Loucy (cell line): ENCODE results near the gene ITIH6.
"Not testable (repeated sequence)": the region's sequence is repeated elsewhere in the genome, so short reads cannot be mapped to it uniquely, and the experiment has no call there.

Experiments
- H2AFZ ChIP-seq: fragments of 200-600 bp; sonication (generic); 2 replicates; pipeline ENCODE4 v1.6.0; 2016; ENCODE audit warnings: antibody characterized with exemption, mild to moderate bottlenecking, low read length, moderate library complexity
- H3F3A ChIP-seq: fragments of 200-600 bp; 2 replicates; pipeline ENCODE4 v1.6.0; 2016; ENCODE audit warnings: antibody characterized with exemption, low read depth, mild to moderate bottlenecking
- H3K27me3 ChIP-seq: fragments of 200-600 bp; sonication (generic); 2 replicates; pipeline ENCODE4 v1.6.1; 2014; ENCODE audit warnings: low read length, mild to moderate bottlenecking; ENCODE audit not compliant: insufficient read depth, poor library complexity, severe bottlenecking
- H3K36me3 ChIP-seq: fragments of 200-600 bp; sonication (generic); 2 replicates; pipeline ENCODE4 v1.6.1; 2016; ENCODE audit warnings: low read length; ENCODE audit not compliant: insufficient read depth
- H3K4me1 ChIP-seq: fragments of 200-600 bp; sonication (generic); 2 replicates; pipeline ENCODE4 v1.5.1; 2014; ENCODE audit warnings: low read length, mild to moderate bottlenecking; ENCODE audit not compliant: insufficient read depth, poor library complexity, severe bottlenecking
- H3K4me2 ChIP-seq: fragments of 200-600 bp; sonication (generic); 2 replicates; pipeline ENCODE4 v1.6.0; 2014; ENCODE audit warnings: antibody characterized with exemption, low read length, low read depth, mild to moderate bottlenecking; ENCODE audit not compliant: poor library complexity, severe bottlenecking
- H3K4me3 ChIP-seq: fragments of 200-600 bp; sonication (generic); 2 replicates; pipeline ENCODE4 v1.5.1; 2014; ENCODE audit warnings: low read length, mild to moderate bottlenecking, mixed read lengths; ENCODE audit not compliant: poor library complexity, severe bottlenecking
- H3K79me2 ChIP-seq: fragments of 200-600 bp; sonication (generic); 2 replicates; pipeline ENCODE4 v1.6.1; 2014; ENCODE audit warnings: low read length; ENCODE audit not compliant: insufficient read depth
- H3K9ac ChIP-seq: fragments of 200-600 bp; sonication (generic); 2 replicates; pipeline ENCODE4 v1.6.0; 2014; ENCODE audit warnings: mild to moderate bottlenecking, low read depth, low read length, moderate library complexity; ENCODE audit not compliant: poor library complexity, severe bottlenecking
- H3K9me2 ChIP-seq: fragments of 200-600 bp; sonication (generic); replicated peaks from 2 replicates; pipeline ENCODE4 v1.6.1; 2016; ENCODE audit warnings: low read depth, low read length, mixed read lengths
- H3K9me3 ChIP-seq: fragments of 200-600 bp; sonication (generic); 2 replicates; pipeline ENCODE4 v1.6.1; 2014; ENCODE audit warnings: mild to moderate bottlenecking, antibody characterized with exemption, low read length, low read depth; ENCODE audit not compliant: insufficient read depth
- H4K20me1 ChIP-seq: fragments of 200-600 bp; sonication (generic); 2 replicates; pipeline ENCODE4 v1.6.0; 2014; ENCODE audit warnings: antibody characterized with exemption, low read length, mild to moderate bottlenecking; ENCODE audit not compliant: insufficient read depth, poor library complexity, severe bottlenecking
- EZH2phosphoT487 ChIP-seq: fragments of 200-600 bp; IDR thresholded peaks from 2 replicates; pipeline ENCODE4 v1.6.1; 2018; ENCODE audit warnings: antibody characterized with exemption, mild to moderate bottlenecking, moderate library complexity, borderline replicate concordance
- TF ChIP-seq, protein P1 (sequence below): fragments of 200-600 bp; sonication (generic); conservative IDR thresholded peaks from 2 replicates; pipeline ENCODE4 v1.5.1; 2014; ENCODE audit warnings: mild to moderate bottlenecking, antibody characterized with exemption, low read length

The ITIH6 gene

DNA sequence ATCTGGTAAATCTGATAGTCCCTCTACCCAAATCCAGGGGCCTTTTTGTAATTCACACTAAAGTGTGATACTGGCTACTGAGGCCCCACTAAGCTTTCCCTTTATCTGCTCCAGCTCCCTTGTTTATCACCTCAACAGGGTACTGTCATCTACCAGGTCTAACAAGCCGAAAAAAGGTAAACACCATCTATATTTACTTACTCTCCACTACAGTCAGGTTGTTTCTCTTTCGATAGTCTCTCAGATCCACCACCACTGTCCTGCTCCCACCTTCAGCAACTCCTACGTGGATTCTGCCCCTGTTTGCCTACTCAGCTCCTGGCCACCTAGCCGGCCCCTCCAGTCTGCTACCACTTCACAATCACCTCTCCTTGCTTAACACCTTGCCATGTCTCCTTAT, 3.3 kb downstream of the ITIH6 start:
- Histone ChIP-seq H3K4me1 (no peaks in the 10 kb centered on the region), H3K27me3 (no peaks in the 10 kb centered on the region), H3K4me3 (no peak overlapping the region), H3K79me2 (no peaks in the 10 kb centered on the region), H2AFZ (no peak overlapping the region), H3K9me2 (no peaks in the 10 kb centered on the region), H3K9me3 (no peaks in the 10 kb centered on the region), H3K9ac (no peak overlapping the region), H3F3A (no peaks in the 10 kb centered on the region), H4K20me1 (no peaks in the 10 kb centered on the region), H3K36me3 (no peaks in the 10 kb centered on the region), H3K4me2 (no peak overlapping the region)
- TF ChIP-seq, protein P1, sequence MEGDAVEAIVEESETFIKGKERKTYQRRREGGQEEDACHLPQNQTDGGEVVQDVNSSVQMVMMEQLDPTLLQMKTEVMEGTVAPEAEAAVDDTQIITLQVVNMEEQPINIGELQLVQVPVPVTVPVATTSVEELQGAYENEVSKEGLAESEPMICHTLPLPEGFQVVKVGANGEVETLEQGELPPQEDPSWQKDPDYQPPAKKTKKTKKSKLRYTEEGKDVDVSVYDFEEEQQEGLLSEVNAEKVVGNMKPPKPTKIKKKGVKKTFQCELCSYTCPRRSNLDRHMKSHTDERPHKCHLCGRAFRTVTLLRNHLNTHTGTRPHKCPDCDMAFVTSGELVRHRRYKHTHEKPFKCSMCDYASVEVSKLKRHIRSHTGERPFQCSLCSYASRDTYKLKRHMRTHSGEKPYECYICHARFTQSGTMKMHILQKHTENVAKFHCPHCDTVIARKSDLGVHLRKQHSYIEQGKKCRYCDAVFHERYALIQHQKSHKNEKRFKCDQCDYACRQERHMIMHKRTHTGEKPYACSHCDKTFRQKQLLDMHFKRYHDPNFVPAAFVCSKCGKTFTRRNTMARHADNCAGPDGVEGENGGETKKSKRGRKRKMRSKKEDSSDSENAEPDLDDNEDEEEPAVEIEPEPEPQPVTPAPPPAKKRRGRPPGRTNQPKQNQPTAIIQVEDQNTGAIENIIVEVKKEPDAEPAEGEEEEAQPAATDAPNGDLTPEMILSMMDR, result no peak
- no peak for TF ChIP-seq EZH2phosphoT487

- Histone ChIP-seq H2AFZ (no peak overlapping the region), H3K4me1 (no peaks in the 10 kb centered on the region), H3K9me2 (no peaks in the 10 kb centered on the region), H3F3A (no peaks in the 10 kb centered on the region), H3K4me3 (no peak overlapping the region), H3K9me3 (no peaks in the 10 kb centered on the region), H3K27me3 (no peaks in the 10 kb centered on the region), H3K36me3 (no peaks in the 10 kb centered on the region), H3K79me2 (no peaks in the 10 kb centered on the region), H3K4me2 (no peak overlapping the region), H4K20me1 (no peaks in the 10 kb centered on the region), H3K9ac (no peak overlapping the region)
- TF ChIP-seq EZH2phosphoT487, result no peak
- TF ChIP-seq, protein P1, result no peak
Observed at GRCh38 chrX:54794028-54794427, 4.0 kb downstream of the ITIH6 start.

DNA sequence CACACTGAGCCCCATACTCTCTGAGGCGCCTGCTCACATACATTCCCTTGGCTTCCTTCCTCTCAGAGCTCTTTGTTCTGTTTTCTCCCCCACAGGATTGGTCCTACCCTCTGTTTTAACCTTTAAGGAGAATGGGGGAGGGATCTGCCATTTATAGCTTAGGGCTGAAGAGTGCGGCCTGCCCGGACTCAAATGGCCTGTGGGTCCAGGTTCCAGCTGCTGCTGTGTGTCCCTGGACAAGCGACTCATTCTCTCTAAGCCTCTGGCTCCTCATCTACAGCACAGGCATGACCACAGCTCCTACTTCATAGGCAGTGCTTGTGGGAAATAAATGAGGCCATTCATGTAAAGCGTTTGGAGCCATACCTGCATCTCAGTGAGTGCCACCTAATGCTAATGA, 8.7 kb downstream of the ITIH6 start:
- H3K4me3 ChIP-seq, result not testable (repeated sequence)

GRCh38 chrX:54788446-54788845, 9.6 kb downstream of the ITIH6 start:
- no peaks in the 10 kb centered on the region for H3K79me2 ChIP-seq
- H2AFZ ChIP-seq, result no peak overlapping the region
- H3K4me2 ChIP-seq, result no peak overlapping the region
- no peak overlapping the region for H3K9ac ChIP-seq
- H3K9me2 ChIP-seq, result no peaks in the 10 kb centered on the region
- H3K4me3 ChIP-seq, result no peak overlapping the region
- no peaks in the 10 kb centered on the region for H3K4me1 ChIP-seq
- H3K36me3 ChIP-seq, result no peaks in the 10 kb centered on the region
- H3K27me3 ChIP-seq, result no peaks in the 10 kb centered on the region
- no peaks in the 10 kb centered on the region for H3F3A ChIP-seq
- no peaks in the 10 kb centered on the region for H3K9me3 ChIP-seq
- TF ChIP-seq, protein P1, result no peak
- TF ChIP-seq EZH2phosphoT487, result no peak
- H4K20me1 ChIP-seq, result no peaks in the 10 kb centered on the region

More for the DNA sequence above, 8.7 kb downstream of the ITIH6 start:
- not testable (repeated sequence) for H3K4me1 ChIP-seq, H3K9ac ChIP-seq, H4K20me1 ChIP-seq, H3F3A ChIP-seq, H3K9me2 ChIP-seq, H3K9me3 ChIP-seq, H3K27me3 ChIP-seq, H3K36me3 ChIP-seq, H3K4me2 ChIP-seq, H2AFZ ChIP-seq, H3K79me2 ChIP-seq
